DMS79 treated with DMSO at 0.1 percent for 48 hours (cell line): ENCODE data around the gene ZNF609.

ENCODE experiments used
- DNase-seq: peaks from one replicate; lab custom pipeline; 2025; lab: John Stamatoyannopoulos, UW

The ZNF609 gene

DNA sequence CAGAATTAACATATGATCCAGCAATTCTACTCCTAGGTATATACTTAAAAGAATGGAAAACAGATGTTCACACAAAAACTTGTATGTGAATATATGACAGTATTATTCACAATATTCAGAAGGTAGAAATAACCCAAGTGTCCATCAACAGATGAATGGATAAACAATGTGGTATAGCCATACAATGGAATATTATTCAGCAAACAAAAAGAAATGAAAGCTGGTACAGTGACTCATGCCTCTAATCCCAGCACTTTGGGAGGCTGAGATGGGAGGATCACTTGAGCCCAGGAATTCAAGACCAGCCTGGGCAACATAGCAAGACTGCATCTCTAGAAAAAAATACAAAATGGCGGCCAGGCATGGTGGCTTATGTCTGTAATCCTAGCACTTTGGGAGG is 185.6 kb downstream of the ZNF609 start:
- no peak for DNase-seq

DNA sequence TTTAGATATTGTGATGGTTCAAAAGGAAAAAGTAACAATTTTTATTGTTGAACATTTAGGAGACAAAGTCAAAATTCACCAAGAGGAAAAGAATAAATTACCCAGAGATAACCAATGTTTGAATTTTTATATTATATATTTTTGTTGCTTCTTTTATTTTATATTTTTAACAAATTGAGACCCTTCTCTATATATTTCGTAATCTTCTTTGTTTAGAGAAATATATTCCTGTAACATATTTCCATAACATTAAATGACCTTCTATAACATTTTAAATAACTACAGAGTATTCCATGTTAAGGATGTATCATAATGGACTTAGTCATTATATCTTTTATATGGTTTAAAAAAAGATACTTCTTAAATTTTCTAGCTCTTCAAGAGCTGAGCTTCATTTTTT is 187.0 kb downstream of the ZNF609 start:
- DNase-seq: no peak

DNA sequence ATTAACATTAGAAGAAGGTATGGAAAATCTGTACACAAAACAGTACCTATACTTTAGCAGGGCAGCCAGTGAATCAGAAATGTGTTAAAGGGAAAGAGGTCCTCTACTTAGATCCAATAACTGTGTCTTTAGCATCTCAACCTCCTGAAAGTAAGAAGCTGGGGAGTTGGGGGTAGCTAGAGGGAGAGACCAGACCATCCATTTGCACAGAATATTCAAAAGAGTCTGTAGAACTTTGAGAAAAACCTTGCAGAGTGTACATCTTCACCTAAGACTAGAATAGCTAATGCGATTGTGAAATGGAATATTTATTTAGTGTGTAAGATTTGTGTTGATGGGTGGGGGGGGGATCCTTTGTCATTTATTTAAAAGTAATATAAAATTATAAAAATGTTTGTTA is 190.2 kb downstream of the ZNF609 start:
- DNase-seq: no peak

DNA sequence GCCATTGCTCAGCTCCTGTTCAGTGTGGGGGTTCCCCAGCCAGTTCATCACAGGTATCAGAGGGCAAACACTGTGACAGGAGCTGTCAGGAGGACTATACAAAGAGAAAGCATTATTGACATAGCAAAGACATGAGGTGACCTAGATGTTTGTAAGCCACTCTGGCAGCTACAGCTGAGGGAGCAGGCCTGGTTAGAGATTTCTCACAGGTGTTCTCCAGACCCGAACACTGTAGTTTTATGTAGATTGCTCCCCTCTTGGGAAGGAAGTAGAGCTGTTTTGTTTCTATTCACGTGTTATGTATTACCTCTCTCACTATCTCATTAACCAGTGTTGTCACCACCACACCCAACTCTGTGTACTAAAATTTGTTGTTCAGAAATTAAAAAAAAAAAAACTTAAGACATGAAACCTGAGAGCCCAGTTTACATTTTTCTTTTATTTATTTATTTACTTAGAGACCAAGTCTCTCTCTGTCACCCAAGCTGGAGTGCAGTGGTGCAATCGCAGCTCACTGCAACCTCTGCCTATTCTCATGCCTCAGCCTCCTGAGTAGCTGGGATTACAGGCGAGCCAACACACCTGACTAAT is 191.3 kb downstream of the ZNF609 start:
- no peak for DNase-seq

DNA sequence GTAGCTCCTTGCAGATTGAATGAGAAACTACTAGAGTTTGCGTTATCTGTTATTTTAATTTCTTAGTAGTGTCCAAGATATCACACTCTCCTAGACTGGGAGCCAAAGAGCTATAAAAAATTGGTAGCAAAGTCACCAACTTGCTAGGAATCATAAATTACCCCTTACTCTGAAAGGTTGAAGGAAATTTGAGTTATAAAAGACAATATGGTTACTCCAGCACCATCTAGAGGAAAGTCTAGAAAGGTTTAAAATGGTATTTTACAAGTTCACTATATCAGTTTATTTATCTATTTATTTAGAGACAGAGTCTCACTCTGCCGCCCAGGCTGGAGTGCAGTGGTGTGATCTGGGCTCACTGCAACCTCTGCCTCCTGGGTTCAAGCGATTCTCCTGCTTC is 193.4 kb downstream of the ZNF609 start:
- DNase-seq: no peak

DNA sequence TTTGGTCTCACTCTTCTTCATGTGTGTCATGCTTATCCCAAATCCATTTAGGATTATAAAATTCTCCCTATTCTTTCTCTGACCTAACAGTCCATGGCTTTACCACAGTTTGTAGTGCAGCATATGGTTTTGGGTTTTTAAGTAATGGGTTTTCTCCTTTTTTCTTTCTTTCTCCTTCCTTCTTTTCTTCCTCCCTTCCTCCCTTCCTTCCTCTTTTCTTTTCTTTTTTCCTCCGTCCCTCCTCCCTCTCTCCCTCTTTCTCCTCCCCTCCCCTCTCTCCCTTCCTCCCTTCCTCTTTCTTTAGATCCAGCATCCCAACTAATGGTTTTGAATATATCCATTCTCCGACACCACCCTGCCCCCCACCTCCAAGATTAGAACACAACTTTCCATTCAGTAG is 196.1 kb downstream of the ZNF609 start:
- no peak for DNase-seq

DNA sequence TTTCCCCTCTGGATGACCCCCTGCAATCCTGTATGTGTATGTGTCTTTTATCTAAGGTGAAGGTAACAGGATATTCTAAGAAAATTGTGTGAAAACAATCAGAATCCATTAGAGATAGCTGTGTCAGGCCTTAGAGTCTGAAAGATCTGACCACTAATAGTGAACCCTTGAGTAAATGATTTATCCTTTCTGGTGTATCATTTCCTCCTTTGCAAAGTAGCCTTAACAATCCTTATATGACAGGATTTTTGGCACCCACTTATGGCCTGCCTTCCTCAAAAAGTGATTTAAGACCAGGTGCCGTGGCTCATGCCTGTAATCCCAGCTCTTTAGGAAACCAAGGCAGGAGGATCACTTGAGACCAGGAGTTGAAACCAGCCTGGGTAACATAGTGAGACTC is 204.8 kb downstream of the ZNF609 start:
- DNase-seq: no peak

DNA sequence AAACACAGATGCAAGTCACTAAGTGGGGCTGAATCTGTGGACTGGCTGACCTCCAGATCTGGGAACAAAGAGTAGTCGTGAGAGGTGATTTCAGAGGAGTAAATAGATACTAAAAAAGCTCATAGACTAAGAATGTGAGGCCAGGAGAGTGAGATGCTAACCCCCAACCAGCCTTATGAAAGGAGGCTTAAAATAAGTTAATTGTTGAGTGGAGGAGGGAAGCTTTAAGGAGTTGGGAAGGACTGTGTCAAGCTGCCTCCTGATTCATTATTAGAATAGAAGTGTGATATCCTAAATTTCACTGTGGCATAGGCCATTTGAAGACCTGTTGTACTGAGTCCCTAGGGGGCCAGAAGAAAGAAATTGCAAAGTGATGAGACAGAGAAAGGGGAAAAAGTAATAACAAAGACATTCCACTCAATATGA is 207.4 kb downstream of the ZNF609 start:
- DNase-seq: no peak

DNA sequence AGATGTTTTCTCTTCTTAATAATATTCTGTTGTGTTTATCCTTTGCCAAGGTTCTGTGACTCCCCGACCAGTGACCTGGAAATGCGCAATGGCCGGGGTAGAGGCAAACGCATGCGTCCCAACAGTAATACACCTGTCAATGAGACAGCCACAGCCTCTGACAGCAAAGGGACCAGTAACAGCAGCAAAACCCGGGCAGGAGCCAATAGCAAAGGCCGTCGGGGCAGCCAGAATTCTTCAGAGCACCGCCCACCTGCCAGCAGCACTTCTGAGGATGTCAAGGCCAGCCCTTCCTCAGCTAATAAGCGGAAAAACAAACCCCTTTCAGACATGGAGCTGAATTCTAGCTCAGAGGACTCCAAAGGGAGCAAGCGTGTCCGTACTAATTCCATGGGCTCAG is 213.5 kb downstream of the ZNF609 start:
- no peak for DNase-seq

DNA sequence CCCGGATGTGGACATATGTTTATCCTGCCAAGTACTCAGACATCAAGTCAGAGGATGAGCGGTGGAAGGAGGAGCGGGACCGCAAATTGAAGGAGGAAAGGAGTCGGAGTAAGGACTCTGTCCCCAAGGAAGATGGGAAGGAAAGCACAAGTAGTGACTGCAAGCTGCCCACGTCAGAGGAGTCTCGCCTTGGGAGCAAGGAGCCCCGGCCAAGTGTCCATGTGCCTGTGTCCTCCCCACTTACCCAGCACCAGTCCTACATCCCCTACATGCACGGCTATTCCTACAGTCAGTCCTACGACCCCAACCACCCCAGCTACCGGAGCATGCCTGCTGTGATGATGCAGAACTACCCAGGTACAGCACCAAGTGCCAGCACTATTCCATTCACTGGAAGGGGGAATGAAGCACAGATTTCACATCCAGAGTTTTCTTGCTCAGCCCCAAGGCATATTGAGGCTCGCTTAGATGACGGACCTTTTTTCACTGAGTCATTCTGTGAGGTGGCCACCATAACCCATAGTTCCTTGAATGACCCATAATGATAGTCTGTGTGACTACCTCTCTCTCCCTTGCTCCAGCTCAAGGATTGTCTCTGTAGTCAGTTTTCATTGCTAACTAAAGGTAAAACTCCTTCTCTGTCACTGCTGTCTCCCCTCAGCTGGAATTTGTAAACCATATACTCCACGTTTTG is 217.9 kb downstream of the ZNF609 start:
- no peak for DNase-seq

DNA sequence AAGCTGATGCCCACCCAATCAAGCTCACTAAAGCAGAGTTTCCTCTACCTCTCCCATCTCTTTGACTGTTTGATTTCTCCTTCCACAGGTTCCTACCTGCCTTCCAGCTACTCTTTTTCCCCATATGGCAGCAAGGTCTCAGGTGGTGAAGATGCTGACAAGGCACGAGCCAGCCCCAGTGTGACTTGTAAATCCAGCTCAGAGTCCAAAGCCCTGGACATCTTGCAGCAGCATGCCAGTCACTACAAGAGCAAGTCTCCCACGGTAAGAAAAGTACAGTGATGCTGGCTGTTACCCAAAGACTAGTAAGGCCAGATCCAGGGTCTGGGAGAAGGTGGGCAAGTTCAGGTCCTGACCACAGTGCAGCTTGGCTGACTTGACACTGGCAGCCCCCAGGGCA is 219.7 kb downstream of the ZNF609 start:
- no peak for DNase-seq

DNA sequence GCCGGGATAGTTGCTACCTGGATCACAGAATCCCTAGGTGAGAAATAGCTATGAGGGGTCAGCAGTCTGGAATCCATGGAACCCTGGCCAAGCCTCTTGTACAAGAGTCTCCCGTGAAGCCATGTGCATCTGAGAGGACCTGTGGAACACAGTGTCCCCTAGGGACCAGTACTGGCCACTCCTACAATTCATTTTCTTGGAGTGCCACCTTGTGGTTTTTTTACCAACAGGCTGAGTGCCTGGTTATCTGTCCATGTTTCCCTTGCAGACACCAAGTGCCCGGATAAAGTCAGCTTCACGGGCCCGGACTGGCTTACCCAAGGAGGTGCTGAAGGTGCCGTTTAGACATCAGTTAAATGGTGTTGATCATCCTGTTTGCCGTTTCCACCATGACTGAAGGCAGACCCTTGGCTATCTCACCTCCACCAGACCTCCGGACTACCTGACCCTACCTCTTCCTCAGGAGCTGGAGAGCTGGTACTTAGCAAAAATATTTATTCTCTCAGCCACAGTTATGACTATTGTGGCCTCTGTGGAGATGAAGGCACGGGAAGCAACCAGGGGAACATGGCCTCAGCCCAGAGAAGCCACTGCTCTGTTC is 221.1 kb downstream of the ZNF609 start:
- DNase-seq: peak; percentile 12

DNA sequence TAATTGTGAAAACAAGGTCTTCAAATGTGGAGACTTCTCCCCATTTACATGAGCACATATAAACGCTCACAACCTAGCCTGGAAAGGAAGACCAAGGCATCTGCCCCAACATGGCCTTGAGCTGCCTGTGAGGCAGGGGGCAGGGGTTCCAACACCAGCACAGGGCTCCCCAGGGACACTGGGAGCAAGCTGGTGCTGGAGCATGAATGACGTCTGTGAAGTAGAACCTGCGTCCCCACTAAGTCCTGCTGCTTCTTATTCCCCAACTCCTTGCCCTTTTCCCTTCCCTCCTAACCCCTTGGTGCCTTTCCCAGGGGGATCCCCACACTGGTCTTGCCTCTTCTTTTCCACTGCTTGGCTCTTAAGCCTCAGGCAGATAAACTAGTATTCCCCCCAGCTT is 221.9 kb downstream of the ZNF609 start:
- no peak for DNase-seq

DNA sequence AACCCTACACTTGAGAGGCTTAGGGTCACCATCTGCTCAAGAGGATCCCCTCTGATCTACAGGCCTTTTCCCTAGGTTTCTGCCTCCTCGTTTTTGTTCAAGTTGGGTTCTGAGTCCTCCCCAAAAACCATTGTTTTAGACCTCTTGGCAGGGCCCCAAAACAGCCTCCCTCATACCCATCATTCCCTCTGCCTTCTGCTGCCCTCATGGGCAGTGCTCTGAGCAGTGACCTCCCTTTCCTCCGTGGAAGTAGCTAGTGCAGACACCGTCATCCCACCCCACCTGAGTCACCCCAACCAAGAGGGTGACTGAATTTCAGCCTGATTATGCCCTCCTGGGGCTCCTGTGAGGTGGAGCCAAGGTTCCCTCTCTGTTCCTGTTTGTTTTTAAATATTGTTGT is 223.0 kb downstream of the ZNF609 start:
- DNase-seq: no peak

DNA sequence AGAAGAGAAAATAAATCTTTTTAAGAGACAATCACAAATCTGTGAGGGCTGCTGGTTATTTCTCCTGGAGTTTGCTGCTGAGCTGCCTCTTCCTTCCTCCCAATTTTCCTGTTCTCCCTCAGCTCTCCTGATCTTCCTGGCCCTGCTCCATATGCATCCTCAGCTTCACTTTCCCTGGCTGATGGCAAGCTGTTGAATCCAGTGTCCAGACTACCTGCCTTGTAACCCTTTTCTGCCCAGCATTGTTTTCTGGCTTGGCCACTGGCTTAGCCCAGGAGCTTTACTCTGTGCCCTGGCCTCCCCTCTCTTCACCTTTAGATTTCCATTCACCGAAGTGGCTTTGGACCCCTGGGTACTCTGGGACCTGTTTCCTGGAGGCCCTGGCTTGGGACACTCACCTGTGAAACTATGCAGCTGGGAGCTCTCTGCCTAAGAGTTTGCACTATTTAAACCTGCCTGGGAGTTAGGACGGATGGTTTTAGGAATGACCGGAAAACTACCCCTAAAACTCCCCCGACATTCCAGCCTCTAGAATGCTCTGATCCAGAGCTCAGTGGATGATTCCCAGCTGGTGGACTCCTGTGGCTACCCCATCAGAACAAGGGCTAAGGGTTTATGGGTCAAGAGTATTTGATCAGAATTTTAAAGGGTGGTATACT is 225.0 kb downstream of the ZNF609 start:
- no peak for DNase-seq

DNA sequence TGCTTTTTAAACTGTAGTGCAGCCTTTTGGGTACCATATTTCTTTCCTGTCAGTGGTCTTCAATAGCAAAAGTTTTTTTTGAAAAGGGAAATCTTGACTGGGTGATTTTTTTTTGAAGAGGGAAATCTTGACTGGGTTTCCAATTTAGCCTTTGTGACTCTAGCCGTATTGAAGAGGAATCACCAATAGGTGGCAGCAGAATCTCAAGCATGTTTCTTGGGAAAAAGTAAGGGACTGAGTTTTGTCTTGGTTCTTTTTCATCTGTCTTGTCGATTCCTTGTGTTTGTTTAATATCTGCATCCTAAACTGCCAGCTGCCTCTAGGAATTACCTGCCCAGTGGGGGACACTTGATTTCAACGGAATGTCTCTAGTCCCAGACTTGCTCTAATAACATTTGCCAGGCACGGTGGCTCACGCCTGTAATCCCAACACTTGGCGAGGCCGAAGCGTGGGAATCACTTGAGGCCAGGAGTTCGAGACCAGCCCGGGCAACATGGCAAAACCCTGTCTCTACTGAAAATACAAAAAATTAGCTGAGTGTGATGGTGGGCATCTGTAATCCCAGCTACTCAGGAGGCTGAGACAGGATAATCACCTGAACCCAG is 225.9 kb downstream of the ZNF609 start:
- DNase-seq: peak; percentile 17

DNA sequence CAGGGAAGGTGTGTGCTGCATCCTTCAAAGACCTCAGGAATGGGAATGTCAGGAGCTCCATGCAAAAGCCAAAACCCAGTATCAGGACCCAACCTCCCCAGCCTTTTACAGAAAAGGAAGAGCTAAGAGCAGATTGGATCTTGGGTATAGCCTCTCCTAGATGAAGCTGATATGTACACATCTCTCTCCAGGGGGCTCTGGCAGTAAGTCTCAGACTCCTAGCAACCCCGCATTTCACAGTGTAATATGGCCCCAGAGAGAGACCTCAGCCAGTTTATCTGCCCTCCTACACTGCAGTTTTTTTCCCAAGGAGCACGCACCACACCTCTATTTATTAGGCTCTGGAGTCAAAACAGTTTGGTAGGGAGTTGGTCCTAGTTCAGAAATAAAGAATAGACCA is 226.8 kb downstream of the ZNF609 start:
- DNase-seq: no peak

DNA sequence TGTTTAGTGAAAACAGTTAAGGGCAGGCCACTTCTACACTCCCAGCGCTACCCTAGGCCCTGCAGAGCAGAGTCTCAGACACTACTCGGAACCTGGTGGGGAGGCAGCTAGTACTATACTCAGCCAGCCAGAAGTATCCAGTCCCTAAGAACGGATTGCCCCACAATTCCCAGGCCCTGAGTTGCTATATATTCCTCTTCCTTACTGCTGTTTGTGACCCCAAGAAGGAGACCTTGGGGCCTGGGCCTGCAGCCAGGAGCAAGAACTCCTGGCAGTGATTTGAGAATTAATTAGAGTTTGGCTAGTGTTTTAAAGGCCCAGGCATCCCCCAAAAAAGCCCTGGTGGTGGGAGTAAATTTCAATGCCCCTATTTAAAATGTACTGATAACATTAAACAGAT is 227.3 kb downstream of the ZNF609 start:
- no peak for DNase-seq

DNA sequence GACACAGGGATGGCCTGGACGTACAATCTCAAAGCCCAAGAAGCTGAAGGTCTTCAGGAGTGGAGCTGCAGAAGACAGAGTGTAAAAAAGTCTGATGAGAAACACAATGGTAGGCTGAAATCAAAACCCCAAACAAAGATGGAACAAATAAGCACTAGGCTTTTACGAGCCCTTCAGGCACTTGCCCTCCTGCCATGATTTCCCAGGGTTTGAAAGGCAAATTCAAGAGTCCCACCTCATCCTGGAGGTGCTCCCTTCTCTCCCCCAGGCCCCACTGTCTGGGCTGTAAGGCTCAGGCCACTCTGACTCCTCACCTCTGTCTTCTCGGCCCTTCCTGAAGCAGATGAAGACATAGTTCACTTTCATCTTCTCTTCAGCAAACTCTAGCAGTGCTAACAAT is 228.4 kb downstream of the ZNF609 start:
- DNase-seq: no peak

DNA sequence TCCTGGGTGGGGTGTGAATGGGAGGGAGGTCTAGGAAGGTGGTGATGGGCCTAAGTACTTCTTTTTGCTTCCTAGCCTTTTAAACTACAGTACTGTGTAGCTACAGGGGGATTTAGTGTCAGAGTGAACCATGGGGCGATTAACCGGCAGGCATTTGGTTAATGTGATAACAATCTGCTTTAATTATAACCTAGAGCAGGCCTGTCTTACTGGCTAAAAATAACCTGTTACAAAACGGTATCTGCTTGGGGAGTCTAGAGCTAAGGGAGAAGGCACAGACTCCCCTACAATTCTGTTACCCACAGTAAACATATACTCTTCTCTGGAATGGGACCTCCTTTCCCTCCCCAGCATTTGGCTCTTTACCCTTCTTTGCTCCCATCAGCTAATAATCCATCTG is 229.6 kb downstream of the ZNF609 start:
- DNase-seq: no peak

DNA sequence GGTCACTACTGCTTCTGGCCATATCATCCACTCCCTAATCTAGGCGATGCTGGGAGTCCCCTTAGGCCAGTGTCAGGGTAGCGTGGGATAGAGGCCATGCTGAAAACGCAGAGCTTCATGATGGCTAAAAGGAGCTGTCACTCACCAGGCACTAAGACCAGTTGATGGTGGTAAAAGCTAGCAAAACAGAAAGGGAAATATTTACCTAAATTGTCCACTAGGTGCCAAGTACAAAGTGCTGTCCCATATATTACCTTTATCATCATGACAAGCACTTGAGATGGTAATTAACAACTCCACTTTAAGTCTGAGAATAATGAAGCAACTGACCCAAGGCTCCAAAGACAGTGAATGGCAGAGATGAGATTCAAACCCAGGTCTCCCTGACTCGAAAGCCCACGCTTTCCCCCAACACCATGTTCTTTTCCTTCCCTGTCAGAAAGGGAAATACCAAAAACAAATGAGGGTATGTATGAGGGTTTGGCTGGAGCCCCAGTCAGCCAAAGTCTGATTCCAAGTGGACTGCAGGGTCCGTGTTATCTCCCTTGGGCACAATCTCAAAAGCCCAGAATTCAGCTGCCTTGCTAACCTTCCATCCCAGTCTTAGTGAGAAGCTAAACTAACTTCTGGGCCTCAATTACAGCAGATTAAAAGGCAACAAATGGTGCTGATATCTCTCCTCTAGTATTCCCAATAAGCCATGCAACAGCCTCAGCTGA is 230.4 kb downstream of the ZNF609 start:
- no peak for DNase-seq

DNA sequence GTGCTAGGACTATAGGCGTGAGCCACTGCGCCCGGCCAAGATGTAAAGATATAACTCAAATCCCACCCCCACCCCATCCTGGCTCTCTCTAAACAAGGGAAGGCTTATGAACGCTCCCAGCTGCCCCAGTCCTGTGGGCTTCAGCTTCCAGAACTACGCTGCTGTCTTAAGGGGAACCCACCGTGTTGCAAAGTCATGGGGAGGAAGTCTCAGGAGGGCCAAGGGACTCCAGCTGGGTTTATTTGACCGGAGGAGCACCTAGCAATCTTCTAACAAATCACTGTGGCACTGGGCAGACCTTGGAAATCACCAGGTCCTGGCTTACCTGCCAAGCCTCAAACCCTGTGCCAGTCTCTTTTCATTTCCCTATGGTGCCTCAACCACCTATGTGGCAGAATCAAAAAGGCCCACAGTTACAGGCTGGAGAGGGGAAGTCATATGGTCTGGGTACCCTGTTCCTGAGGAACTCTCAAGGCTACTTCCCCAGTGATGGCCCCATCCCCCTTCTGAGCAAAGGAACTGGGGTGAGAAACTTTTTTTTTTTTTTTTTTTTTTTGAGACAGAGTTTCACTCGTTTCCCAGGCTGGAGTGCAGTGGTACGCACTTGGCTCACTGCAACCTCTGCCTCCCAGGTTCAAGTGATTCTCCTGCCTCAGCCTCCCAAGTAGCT is 231.7 kb downstream of the ZNF609 start:
- no peak for DNase-seq
